NK-92 treated with Interleukin-12 subunit alpha and Interleukin-12 subunit beta, amount 100 ng/mL, for 24 hours (cell line): ENCODE results near the gene ACBD5.

Source experiments
- DNase-seq: peaks from one replicate; lab custom pipeline; 2025; lab: John Stamatoyannopoulos, UW

Gene ACBD5

GRCh38 chr10:27152687-27153086 is 87.9 kb downstream of the ACBD5 start:
- no peak for DNase-seq

GRCh38 chr10:27150261-27150660 is 90.3 kb downstream of the ACBD5 start:
- no peak for DNase-seq

- DNase-seq = no peak
Measured at GRCh38 chr10:27147701-27148100, 92.9 kb downstream of the ACBD5 start.

GRCh38 chr10:27145937-27146336 is 94.7 kb downstream of the ACBD5 start:
- no peak for DNase-seq
